ENCODE data around the gene TRIM46. TPM values are rescaled to one million over a fixed set of nuclear protein-coding genes. Genes with fewer than 3 reads are reported as not detected.
A peak's percentile ranks its signal among the peaks of the same experiment; 100 is the strongest.

TRIM46 gene
- polyA plus RNA-seq, 3 donors, result 0.13 TPM; not detected in 2

DNA sequence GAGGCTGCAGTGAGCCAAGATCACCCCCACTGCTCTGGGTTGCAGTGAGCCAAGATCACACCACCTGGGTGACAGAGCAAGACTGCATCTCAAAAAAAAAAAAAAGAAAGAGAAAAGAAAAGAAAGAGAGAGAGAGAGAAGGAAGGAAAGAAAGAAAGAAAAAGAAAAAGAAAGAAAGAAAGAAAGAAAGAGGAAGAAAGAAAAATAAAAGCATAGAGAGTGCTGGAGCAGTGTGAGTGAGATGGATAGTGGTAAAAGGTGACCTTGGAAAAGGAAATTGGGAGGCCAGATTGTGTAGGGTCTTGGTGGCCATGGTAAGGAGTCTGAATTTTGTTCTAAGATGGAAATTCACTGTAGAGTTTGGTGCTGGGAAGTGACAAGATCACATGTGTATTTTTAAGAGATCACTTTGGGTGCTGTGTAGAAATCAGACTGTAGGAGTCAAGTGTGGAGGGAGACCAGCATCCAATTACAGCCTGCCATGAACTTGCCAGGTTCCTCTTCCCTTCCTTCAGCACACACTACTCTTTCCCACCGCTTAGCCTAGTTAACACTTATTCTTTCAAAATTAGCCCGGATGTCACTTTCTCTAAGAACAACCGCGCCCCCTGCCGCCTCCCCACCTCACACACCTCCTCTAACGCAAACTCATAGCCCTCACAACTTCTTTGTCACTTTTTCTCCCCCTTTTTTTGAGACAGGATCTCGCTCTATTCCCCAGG is 52.7 kb downstream of the TRIM46 start:
- Histone ChIP-seq H3K27me3 (ENCODE audit: control insufficient read depth in 2 of 2, insufficient read depth in 2 of 2, low read length in 2 of 2) (no peaks in the 10 kb centered on the region), H2AFZ (ENCODE audit: insufficient read depth, low read depth, low read length, poor library complexity, severe bottlenecking) (peak overlapping the region; percentile 80), H3K9ac (ENCODE audit: insufficient read depth, low read length, poor library complexity, severe bottlenecking) (peak overlapping the region; percentile 43), H3K4me3 (replicated peaks in 1 of 3; ENCODE audit: low read depth in 2 of 3, low read length in 3 of 3) (peak overlapping the region; percentile 62 to 87 (median 68)), H3K79me2 (ENCODE audit: insufficient read depth, low read length) (peaks cover 18% of the 10 kb centered on the region), H3K4me2 (replicated peaks; ENCODE audit: extremely low read depth, low read length, poor library complexity, severe bottlenecking) (peak overlapping the region; percentile 98), H3K9me3 (replicated peaks in 1 of 2; ENCODE audit: control insufficient read depth in 1 of 2, insufficient read depth in 1 of 2, low read length in 2 of 2) (no peaks in the 10 kb centered on the region), H4K20me1 (ENCODE audit: insufficient read depth, low read length) (no peaks in the 10 kb centered on the region), H3K4me1 (ENCODE audit: control insufficient read depth in 1 of 2, insufficient read depth in 2 of 2, low read length in 2 of 2) (peaks cover 64 to 68% of the 10 kb centered on the region in 2 donors), H3K36me3 (replicated peaks in 1 of 2; ENCODE audit: control insufficient read depth in 1 of 2, insufficient read depth in 2 of 2, low read length in 2 of 2) (no peaks in the 10 kb centered on the region), H3K27ac (ENCODE audit: low read depth in 1 of 2, low read length in 2 of 2) (peak overlapping the region; percentile 58 to 80)
- Mint-ChIP-seq H3K27ac (peak overlapping the region; percentile 89 to 95 (median 93)), H3K9me3 (no peaks in the 10 kb centered on the region), H3K4me1 (peaks cover 53% of the 10 kb centered on the region), H3K36me3 (no peaks in the 10 kb centered on the region), H3K27me3 (ENCODE audit: low read depth in 3 of 3) (peaks cover 2 to 10% (median 2%) of the 10 kb centered on the region in 3 donors), H3K4me3 (peak overlapping the region; percentile 80 to 89)
- TF ChIP-seq, protein P1, sequence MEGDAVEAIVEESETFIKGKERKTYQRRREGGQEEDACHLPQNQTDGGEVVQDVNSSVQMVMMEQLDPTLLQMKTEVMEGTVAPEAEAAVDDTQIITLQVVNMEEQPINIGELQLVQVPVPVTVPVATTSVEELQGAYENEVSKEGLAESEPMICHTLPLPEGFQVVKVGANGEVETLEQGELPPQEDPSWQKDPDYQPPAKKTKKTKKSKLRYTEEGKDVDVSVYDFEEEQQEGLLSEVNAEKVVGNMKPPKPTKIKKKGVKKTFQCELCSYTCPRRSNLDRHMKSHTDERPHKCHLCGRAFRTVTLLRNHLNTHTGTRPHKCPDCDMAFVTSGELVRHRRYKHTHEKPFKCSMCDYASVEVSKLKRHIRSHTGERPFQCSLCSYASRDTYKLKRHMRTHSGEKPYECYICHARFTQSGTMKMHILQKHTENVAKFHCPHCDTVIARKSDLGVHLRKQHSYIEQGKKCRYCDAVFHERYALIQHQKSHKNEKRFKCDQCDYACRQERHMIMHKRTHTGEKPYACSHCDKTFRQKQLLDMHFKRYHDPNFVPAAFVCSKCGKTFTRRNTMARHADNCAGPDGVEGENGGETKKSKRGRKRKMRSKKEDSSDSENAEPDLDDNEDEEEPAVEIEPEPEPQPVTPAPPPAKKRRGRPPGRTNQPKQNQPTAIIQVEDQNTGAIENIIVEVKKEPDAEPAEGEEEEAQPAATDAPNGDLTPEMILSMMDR (IDR thresholded peaks at IDR 0.05), result peak; percentile 78
- intact Hi-C loops (cut with micrococcal nuclease), result loop anchor here (1.0 to 2.0 kb wide), 2 partner anchors 19 to 20 kb away; partner anchors contain the start of gene THBS3 (in 2 of the 2)
- peak; percentile 81 to 89 (median 85) for DNase-seq
- WGBS (ENCODE audit: insufficient coverage), result 0% methylated on average over 6 of the region's 7 CpGs

DNA sequence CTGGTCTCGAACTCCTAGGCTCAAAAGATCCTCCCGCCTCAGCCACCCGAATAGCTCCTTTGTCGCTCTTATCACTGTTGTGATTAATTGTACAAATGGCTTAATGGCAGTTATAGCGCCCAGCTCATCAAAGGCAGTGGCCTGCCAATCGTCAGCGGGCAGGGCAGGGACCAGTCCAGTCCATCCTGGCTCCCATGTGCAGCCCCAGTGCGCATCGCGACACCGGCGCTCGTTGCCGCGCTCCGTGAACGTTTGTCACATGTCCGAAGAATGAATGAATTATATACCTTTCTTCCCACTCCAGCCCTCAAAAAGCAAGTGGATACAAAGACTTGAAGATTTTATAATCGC is 53.2 kb downstream of the TRIM46 start:
- peak overlapping the region; percentile 43 for H3K9ac ChIP-seq (ENCODE audit: insufficient read depth, low read length, poor library complexity, severe bottlenecking)
- H3K27ac ChIP-seq (ENCODE audit: low read depth in 1 of 2, low read length in 2 of 2), result peak overlapping the region; percentile 58 to 80
- peak overlapping the region; percentile 89 to 95 (median 93) for H3K27ac Mint-ChIP-seq
- H3K27me3 Mint-ChIP-seq (ENCODE audit: low read depth in 3 of 3), result peaks cover 2 to 10% (median 2%) of the 10 kb centered on the region in 3 donors
- no peaks in the 10 kb centered on the region for H3K36me3 Mint-ChIP-seq
- H3K79me2 ChIP-seq (ENCODE audit: insufficient read depth, low read length), result peaks cover 18% of the 10 kb centered on the region
- H3K4me3 ChIP-seq (replicated peaks in 1 of 3; ENCODE audit: low read depth in 2 of 3, low read length in 3 of 3), result peak overlapping the region; percentile 62 to 87 (median 68)
- peaks cover 50% of the 10 kb centered on the region for H3K4me1 Mint-ChIP-seq
- H3K4me3 Mint-ChIP-seq, result peak overlapping the region; percentile 80 to 89
- no peaks in the 10 kb centered on the region for H4K20me1 ChIP-seq (ENCODE audit: insufficient read depth, low read length)
- no peaks in the 10 kb centered on the region for H3K27me3 ChIP-seq (ENCODE audit: control insufficient read depth in 2 of 2, insufficient read depth in 2 of 2, low read length in 2 of 2)
- DNase-seq, result peak in 2 of 3 donors; percentile 31 to 41
- no peaks in the 10 kb centered on the region for H3K36me3 ChIP-seq (replicated peaks in 1 of 2; ENCODE audit: control insufficient read depth in 1 of 2, insufficient read depth in 2 of 2, low read length in 2 of 2)
- H2AFZ ChIP-seq (ENCODE audit: insufficient read depth, low read depth, low read length, poor library complexity, severe bottlenecking), result peak overlapping the region; percentile 80
- H3K4me2 ChIP-seq (replicated peaks; ENCODE audit: extremely low read depth, low read length, poor library complexity, severe bottlenecking), result peak overlapping the region; percentile 98
- no peaks in the 10 kb centered on the region for H3K9me3 ChIP-seq (replicated peaks in 1 of 2; ENCODE audit: control insufficient read depth in 1 of 2, insufficient read depth in 1 of 2, low read length in 2 of 2)
- intact Hi-C loops (cut with micrococcal nuclease), result loop anchor here (1.0 to 2.0 kb wide), 2 partner anchors 20 kb away; partner anchors contain the start of gene THBS3 (in 2 of the 2)
- H3K4me1 ChIP-seq (ENCODE audit: control insufficient read depth in 1 of 2, insufficient read depth in 2 of 2, low read length in 2 of 2), result peaks cover 60 to 63% of the 10 kb centered on the region in 2 donors
- TF ChIP-seq, protein P1 (IDR thresholded peaks at IDR 0.05), result peak; percentile 56
- no peaks in the 10 kb centered on the region for H3K9me3 Mint-ChIP-seq
- WGBS (ENCODE audit: insufficient coverage), result 0% methylated on average over 15 of the region's 19 CpGs

Data from CD14-positive monocyte (primary cell).